PC-3 (cell line): ENCODE results near the gene TOMM20.

Experiments used
- EZH2 ChIP-seq: fragments of 300-600 bp; sonication (generic); IDR thresholded peaks from one replicate; pipeline ENCODE4 v1.6.1; 2017; ENCODE audit warnings: antibody characterized with exemption, mild to moderate bottlenecking, low read length; ENCODE audit not compliant: unreplicated experiment
- EZH2phosphoT487 ChIP-seq: fragments of 300-600 bp; sonication (generic); IDR thresholded peaks from 2 replicates; pipeline ENCODE4 v1.6.1; 2018; ENCODE audit warnings: mild to moderate bottlenecking, antibody characterized with exemption, low read length, borderline replicate concordance
- TF ChIP-seq, protein P1 (sequence below): fragments of 300-600 bp; sonication (generic); conservative IDR thresholded peaks from 2 replicates; pipeline ENCODE4 v1.5.1; 2017; ENCODE audit warnings: antibody characterized with exemption, low read depth, mild to moderate bottlenecking, low read length

DNA sequence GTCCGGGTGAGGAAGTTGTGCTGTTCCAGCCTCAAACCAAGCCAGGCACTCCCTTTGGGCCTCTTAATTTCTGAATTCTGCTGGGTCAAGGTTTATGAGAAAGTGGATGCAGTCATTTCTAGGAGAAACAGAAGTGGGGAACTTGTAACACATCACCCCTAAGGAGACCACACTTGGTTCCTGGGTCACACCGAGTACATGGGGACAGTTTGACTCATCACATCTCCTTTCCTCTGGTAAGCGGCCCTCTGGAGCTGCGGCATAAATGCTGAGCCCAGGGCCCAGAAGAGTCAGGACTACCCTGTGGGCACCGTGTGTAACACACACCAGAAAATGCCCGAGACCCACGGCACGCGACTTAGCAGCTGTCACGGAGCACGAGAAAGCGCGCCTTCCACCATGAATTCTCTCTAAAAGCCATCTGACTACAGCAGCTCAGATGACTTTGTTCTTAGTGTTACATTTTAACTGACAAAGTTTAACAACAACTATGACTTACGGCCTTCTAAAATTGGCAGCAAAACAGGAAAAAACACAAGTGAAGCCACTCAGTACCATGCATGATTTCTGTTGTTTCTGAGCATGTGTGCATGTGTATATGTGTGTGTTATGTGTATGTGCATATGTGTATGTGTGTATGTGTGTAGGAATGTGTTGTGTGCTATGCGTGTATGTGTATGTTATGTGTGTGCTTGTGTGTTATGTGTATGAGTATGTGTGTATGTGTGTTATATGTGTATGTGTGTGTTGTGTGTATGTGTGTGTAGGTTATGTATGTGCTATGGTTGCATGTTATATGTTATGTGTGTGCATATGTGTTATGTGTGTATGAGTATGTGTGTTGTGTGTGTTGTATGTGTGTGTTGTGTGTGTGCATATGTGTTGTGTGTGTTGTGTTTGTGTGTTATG is 50.8 kb downstream of the TOMM20 start:
- TF ChIP-seq, protein P1, sequence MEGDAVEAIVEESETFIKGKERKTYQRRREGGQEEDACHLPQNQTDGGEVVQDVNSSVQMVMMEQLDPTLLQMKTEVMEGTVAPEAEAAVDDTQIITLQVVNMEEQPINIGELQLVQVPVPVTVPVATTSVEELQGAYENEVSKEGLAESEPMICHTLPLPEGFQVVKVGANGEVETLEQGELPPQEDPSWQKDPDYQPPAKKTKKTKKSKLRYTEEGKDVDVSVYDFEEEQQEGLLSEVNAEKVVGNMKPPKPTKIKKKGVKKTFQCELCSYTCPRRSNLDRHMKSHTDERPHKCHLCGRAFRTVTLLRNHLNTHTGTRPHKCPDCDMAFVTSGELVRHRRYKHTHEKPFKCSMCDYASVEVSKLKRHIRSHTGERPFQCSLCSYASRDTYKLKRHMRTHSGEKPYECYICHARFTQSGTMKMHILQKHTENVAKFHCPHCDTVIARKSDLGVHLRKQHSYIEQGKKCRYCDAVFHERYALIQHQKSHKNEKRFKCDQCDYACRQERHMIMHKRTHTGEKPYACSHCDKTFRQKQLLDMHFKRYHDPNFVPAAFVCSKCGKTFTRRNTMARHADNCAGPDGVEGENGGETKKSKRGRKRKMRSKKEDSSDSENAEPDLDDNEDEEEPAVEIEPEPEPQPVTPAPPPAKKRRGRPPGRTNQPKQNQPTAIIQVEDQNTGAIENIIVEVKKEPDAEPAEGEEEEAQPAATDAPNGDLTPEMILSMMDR = no peak
- TF ChIP-seq EZH2 = no peak
- TF ChIP-seq EZH2phosphoT487 = no peak
